Choroid plexus epithelial cell (primary cell): Measurements from ENCODE around the gene ARID3A.
A peak's percentile ranks its signal among the peaks of the same experiment; 100 is the strongest.

Experiments
- DNase-seq: peaks from one replicate; pipeline ENCODE4 v3.0.0-alpha.2; 2010; ENCODE audit warnings: low read depth
- H3K4me3 ChIP-seq: 2 replicates; pipeline ENCODE4 v1.5.1; 2011; ENCODE audit warnings: low read depth, mild to moderate bottlenecking, control low read depth, low read length, moderate library complexity
- TF ChIP-seq, protein P1 (sequence below): conservative IDR thresholded peaks from 2 replicates; pipeline ENCODE4 v1.5.1; 2011; ENCODE audit warnings: low read depth, mild to moderate bottlenecking, control low read depth, inconsistent platforms, low read length, moderate library complexity

Gene ARID3A

DNA sequence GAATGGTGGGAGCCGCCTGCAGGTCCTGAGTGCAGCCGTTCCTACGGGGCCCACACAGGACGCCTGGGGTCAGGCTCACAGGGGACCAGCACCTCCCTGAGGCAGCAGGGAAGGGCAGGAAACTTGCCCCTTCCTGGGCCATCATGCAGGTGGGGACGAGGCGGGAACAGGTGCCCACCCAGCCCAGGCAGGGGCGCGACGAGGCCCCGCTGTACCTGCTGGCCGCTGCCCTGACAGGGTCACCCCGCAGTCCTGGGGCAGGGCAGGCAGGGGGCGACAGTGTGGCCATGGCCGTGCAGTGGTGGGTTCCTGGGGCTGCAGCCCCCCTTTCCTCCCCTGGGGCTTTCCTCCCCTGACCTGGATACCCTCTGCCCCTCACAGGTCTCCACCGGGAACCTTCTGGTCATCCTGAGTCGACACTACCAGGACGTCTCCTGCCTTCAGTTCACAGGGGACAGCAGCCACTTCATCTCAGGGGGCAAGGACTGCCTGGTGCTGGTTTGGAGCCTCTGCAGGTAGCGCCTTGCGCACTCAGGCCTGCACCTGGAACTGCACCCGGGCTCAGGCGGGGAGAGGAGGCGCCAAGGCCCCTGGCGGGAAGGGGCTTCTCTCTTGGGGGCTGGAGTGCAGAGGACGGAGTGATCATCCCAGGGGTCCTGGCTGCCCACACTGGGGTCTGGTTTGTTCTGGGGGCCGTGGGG, 63.7 kb downstream of the ARID3A start:
- TF ChIP-seq, protein P1, sequence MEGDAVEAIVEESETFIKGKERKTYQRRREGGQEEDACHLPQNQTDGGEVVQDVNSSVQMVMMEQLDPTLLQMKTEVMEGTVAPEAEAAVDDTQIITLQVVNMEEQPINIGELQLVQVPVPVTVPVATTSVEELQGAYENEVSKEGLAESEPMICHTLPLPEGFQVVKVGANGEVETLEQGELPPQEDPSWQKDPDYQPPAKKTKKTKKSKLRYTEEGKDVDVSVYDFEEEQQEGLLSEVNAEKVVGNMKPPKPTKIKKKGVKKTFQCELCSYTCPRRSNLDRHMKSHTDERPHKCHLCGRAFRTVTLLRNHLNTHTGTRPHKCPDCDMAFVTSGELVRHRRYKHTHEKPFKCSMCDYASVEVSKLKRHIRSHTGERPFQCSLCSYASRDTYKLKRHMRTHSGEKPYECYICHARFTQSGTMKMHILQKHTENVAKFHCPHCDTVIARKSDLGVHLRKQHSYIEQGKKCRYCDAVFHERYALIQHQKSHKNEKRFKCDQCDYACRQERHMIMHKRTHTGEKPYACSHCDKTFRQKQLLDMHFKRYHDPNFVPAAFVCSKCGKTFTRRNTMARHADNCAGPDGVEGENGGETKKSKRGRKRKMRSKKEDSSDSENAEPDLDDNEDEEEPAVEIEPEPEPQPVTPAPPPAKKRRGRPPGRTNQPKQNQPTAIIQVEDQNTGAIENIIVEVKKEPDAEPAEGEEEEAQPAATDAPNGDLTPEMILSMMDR: peak; percentile 50
- H3K4me3 ChIP-seq: no peak overlapping the region
- no peak for DNase-seq

DNA sequence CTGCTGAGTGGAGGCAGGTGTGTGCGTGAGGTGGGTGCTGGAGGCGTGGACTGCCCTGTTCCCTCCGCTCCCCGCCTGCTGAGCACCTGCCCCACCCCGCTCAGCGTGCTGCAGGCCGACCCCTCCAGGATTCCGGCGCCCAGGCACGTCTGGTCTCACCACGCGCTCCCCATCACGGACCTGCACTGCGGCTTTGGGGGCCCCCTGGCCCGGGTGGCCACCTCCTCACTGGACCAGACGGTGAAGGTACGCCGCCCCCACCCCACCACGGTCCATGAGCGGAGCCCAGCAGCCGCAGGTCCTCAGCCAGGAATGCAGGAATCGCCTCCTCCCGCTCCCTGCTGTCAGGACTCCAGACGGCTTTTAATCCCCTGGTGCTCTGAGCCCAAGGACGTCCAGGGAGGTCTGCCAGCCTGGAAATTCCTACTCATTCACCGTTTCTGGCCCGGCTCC, 64.3 kb downstream of the ARID3A start:
- no peak for DNase-seq
- TF ChIP-seq, protein P1: no peak
- H3K4me3 ChIP-seq: no peak overlapping the region

DNA sequence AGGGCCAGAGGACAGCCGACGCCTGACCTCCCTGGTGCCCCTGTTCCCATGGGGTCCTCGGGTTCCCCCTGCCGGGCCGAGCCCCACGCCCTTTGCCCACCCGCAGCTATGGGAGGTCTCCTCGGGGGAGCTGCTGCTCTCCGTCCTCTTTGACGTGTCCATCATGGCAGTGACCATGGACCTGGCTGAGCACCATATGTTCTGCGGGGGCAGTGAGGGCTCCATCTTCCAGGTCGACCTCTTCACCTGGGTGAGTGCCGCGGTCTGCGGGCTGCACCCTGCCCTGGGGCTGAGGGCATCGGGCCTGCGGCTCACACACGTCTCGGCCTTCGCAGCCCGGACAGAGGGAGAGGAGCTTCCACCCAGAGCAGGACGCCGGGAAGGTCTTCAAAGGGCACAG, 64.9 kb downstream of the ARID3A start:
- TF ChIP-seq, protein P1: no peak
- no peak overlapping the region for H3K4me3 ChIP-seq
- no peak for DNase-seq

DNA sequence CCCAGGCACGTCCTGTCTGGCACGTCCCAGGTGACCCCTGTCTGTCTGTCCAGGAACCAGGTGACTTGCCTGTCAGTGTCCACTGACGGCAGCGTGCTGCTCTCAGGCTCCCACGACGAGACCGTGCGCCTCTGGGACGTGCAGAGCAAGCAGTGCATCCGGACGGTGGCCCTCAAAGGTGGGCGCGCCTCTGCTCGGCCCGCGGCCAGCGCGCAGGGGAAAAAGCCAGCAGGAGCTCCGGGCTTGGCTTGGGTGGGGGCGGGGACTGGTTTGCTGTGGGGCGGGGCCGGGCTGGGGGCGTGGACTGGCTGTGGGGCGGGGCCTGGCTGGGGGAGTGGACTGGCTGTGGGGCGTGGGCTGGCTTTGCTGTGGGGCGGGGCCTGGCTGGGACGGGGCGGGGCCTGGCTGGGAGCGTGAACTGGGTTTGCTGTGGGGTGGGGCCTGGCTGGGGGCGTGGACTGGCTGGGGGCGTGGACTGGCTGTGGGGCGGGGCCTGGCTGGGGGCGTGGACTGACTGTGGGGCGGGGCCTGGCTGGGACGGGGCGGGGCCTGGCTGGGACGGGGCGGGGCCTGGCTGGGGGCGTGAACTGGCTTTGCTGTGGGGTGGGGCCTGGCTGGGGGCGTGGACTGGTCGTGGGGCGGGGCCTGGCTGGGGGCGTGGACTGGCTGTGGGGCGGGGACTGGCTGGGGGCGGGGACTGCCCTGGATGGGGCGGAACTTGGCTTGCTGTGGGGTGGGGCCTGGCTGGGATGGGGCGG, 65.5 kb downstream of the ARID3A start:
- H3K4me3 ChIP-seq: no peak overlapping the region
- DNase-seq: peak; percentile 64
- TF ChIP-seq, protein P1: no peak

DNA sequence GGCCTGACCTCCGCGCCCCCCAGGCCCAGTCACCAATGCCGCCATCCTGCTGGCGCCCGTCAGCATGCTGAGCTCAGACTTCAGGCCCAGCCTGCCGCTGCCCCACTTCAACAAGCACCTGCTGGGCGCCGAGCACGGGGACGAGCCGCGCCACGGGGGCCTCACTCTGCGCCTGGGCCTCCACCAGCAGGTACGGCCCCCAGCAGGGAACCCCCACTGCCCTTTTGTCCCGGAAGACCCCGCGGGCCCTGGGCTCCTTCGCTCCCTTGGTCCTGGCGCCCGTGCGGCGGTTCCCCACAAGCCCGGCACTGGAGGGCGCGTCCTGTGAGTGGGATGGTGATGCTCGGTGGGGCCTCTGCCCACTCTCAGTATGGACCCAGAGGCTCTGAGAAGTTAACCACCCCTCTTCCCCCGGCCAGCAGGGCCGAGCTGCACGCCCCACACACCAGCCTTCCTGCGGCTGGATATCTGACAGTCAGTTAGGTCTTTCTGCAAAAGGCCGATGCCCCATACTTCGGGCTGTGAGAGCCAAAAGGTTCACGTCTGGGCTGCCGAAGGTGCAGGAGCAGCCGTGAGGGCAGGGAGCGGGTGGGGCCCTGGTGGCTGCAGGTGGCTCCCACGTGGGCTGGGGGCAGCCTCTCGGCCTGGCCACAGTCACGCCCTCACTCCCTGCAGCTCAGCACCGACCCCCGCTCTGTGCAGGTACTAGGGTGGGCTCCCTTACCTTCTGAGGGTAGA, 66.3 kb downstream of the ARID3A start:
- DNase-seq: no peak
- TF ChIP-seq, protein P1: no peak
- no peak overlapping the region for H3K4me3 ChIP-seq

DNA sequence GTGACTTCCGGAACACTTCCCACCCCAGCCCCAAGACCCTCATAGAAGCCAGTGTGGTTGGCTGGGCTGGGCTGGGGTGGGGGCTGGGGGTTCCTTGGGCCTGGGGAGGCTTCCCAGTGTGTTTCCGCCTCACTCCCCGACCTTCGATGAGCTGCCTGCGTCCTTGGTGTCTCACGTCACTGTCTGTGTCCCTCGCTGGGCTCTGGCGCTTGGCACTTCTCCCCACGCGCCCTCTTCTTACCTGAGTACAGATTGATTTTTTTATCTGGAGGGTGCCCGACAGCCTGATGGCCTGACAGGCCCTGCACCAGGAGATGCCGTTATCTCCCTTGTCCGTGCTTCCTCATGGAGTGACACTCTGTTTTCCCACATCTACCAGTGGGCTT, 66.8 kb downstream of the ARID3A start:
- TF ChIP-seq, protein P1: no peak
- H3K4me3 ChIP-seq: no peak overlapping the region
- no peak for DNase-seq
